A549 (cell line): ENCODE results near the gene UGT1A4. TPM values are rescaled to one million over a fixed set of nuclear protein-coding genes. Genes with fewer than 3 reads are reported as not detected.

Experiments used
- ATAC-seq, 2 experiments: fragments of 200-7000 bp in 1 of 2; fragments of >200 bp in 1 of 2; cut with Nextera tagmentation in 1 of 2; cut with Tn5 transposase in 1 of 2; 3 replicates each; pipeline versions ENCODE4 v1.8.0 to v1.9.1; 2018 to 2020; ENCODE audit warnings: mild to moderate bottlenecking in 1 of 2, moderate library complexity in 1 of 2
- CTCF ChIA-PET: fragments of 300-600 bp; sonication (Branson Sonifier 250); formaldehyde crosslinking; extraction: SDS; loops from one replicate; lab custom pipeline; 2021; ENCODE audit warnings: antibody characterized with exemption, inconsistent platforms; lab: Yijun Ruan, JAX
- POLR2A ChIA-PET: fragments of 350-600 bp; formaldehyde crosslinking; extraction: SDS; loops from one replicate; lab custom pipeline; 2021; ENCODE audit warnings: antibody characterized with exemption, inconsistent platforms; lab: Yijun Ruan, JAX
- DNase-seq, 2 experiments: peaks; one replicate each; pipeline versions ENCODE4 v3.0.0 to v3.0.0-alpha.2; 2011 to 2016; ENCODE audit warnings: low read depth in 1 of 2, low spot score in 1 of 2
- FAIRE-seq: peaks from 2 replicates; lab custom pipeline; 2011; peaks lifted over from hg19 to GRCh38; lab: Jason Lieb, UNC
- H3K27ac ChIP-seq, 2 experiments: fragments of >200 bp; sonication (Bioruptor Twin); formaldehyde crosslinking; 3 replicates each; pipeline ENCODE4 v1.5.1; 2016 to 2017
- H3K4me1 ChIP-seq: fragments of >200 bp; sonication (Bioruptor Twin); formaldehyde crosslinking; 3 replicates; pipeline ENCODE4 v1.6.1; 2016
- H3K4me2 ChIP-seq: fragments of >200 bp; sonication (Bioruptor Twin); formaldehyde crosslinking; 3 replicates; pipeline ENCODE4 v1.6.1; 2016
- H3K4me3 ChIP-seq: fragments of >200 bp; sonication (Bioruptor Twin); formaldehyde crosslinking; 3 replicates; pipeline ENCODE4 v1.5.1; 2016
- H3K9me3 ChIP-seq: fragments of >200 bp; sonication (Bioruptor Twin); formaldehyde crosslinking; 3 replicates; pipeline ENCODE4 v1.6.1; 2016
- ATOH8 ChIP-seq: fragments of 250-450 bp; sonication (Bioruptor Pico); IDR thresholded peaks from 2 replicates; pipeline ENCODE4 v1.5.0; 2020; ENCODE audit warnings: low read depth, mild to moderate bottlenecking, moderate library complexity
- CBX2 ChIP-seq: fragments of 200-600 bp; sonication (generic); IDR thresholded peaks from 2 replicates; pipeline ENCODE4 v1.6.1; 2016; ENCODE audit warnings: low read depth, mild to moderate bottlenecking, borderline replicate concordance
- CEBPB ChIP-seq, 2 experiments: fragments of >200 bp in 1 of 2; sonication (Bioruptor Twin) in 1 of 2; formaldehyde crosslinking in 1 of 2; IDR thresholded peaks; 2 replicates each; pipeline ENCODE4 v1.6.1; 2012 to 2016
- CHD2 ChIP-seq: fragments of 150-350 bp; IDR thresholded peaks from 2 replicates; pipeline ENCODE4 v1.6.1; 2014; ENCODE audit warnings: low read length; ENCODE audit not compliant: partially characterized antibody
- CHD4 ChIP-seq: fragments of 200-600 bp; sonication (generic); IDR thresholded peaks from 2 replicates; pipeline ENCODE4 v1.6.1; 2016; ENCODE audit warnings: antibody characterized with exemption, mild to moderate bottlenecking, borderline replicate concordance
- E2F6 ChIP-seq: IDR thresholded peaks from 2 replicates; pipeline ENCODE4 v1.6.1; 2012; ENCODE audit warnings: low read depth, borderline replicate concordance
- EHF ChIP-seq: fragments of 250-450 bp; sonication (Bioruptor Pico); IDR thresholded peaks from 2 replicates; pipeline ENCODE4 v1.5.0; 2020; ENCODE audit warnings: mild to moderate bottlenecking
- ELK1 ChIP-seq: fragments of 150-350 bp; IDR thresholded peaks from 2 replicates; pipeline ENCODE4 v1.6.1; 2014; ENCODE audit warnings: low read depth, mild to moderate bottlenecking, low read length
- EP300 ChIP-seq, 2 experiments: fragments of >200 bp; sonication (Bioruptor Twin); formaldehyde crosslinking; IDR thresholded peaks; 2 replicates in 1 of 2; 3 replicates in 1 of 2; pipeline ENCODE4 v1.6.1; 2016 to 2017
- FOXS1 ChIP-seq: fragments of 250-450 bp; sonication (Bioruptor Pico); IDR thresholded peaks from 2 replicates; pipeline ENCODE4 v1.5.0; 2020; ENCODE audit warnings: mild to moderate bottlenecking, moderate library complexity
- GATA3 ChIP-seq: IDR thresholded peaks from 2 replicates; pipeline ENCODE4 v1.6.1; 2012; ENCODE audit warnings: borderline replicate concordance
- HDAC2 ChIP-seq: fragments of 200-600 bp; sonication (generic); IDR thresholded peaks from 2 replicates; pipeline ENCODE4 v1.6.1; 2016
- HES2 ChIP-seq: fragments of >200 bp; sonication (Bioruptor Twin); formaldehyde crosslinking; IDR thresholded peaks from 2 replicates; pipeline ENCODE4 v1.6.1; 2016
- HMGXB4 ChIP-seq: fragments of 250-450 bp; sonication (Bioruptor Pico); IDR thresholded peaks from 2 replicates; pipeline ENCODE4 v1.5.0; 2021; ENCODE audit warnings: mild to moderate bottlenecking, moderate library complexity, borderline replicate concordance
- HOXB5 ChIP-seq: fragments of 250-450 bp; sonication (Bioruptor Pico); IDR thresholded peaks from 2 replicates; pipeline ENCODE4 v1.5.0; 2020; ENCODE audit warnings: mild to moderate bottlenecking, moderate library complexity
- KDM1A ChIP-seq: fragments of 200-600 bp; sonication (generic); IDR thresholded peaks from 2 replicates; pipeline ENCODE4 v1.6.1; 2016; ENCODE audit warnings: low read depth, mild to moderate bottlenecking
- KDM5A ChIP-seq: fragments of 200-600 bp; sonication (generic); IDR thresholded peaks from 2 replicates; pipeline ENCODE4 v1.6.1; 2016; ENCODE audit warnings: antibody characterized with exemption, mild to moderate bottlenecking
- MAFK ChIP-seq: fragments of 450-650 bp; IDR thresholded peaks from 2 replicates; pipeline ENCODE4 v1.6.1; 2014; ENCODE audit not compliant: partially characterized antibody
- NPAS2 ChIP-seq: fragments of 250-450 bp; sonication (Bioruptor Pico); IDR thresholded peaks from 2 replicates; pipeline ENCODE4 v1.8.0; 2022; ENCODE audit warnings: mild to moderate bottlenecking, moderate library complexity, borderline replicate concordance
- PHF8 ChIP-seq: fragments of 200-600 bp; sonication (generic); IDR thresholded peaks from 2 replicates; pipeline ENCODE4 v1.6.1; 2016; ENCODE audit warnings: low read depth, mild to moderate bottlenecking, antibody characterized with exemption, moderate library complexity, borderline replicate concordance
- POLR2AphosphoS2 ChIP-seq: conservative IDR thresholded peaks from 2 replicates; pipeline ENCODE4 v1.6.1; 2012; ENCODE audit warnings: low read length, improper control_type of control experiment, inconsistent platforms
- RARB ChIP-seq: fragments of 250-450 bp; sonication (Bioruptor Pico); IDR thresholded peaks from 2 replicates; pipeline ENCODE4 v1.8.0; 2021; ENCODE audit warnings: mild to moderate bottlenecking, moderate library complexity
- RFX5 ChIP-seq: fragments of 450-650 bp; IDR thresholded peaks from 2 replicates; pipeline ENCODE4 v1.7.1; 2014; ENCODE audit warnings: antibody characterized with exemption, mild to moderate bottlenecking, moderate library complexity
- RNF2 ChIP-seq: fragments of 200-600 bp; sonication (generic); IDR thresholded peaks from 2 replicates; pipeline ENCODE4 v1.6.1; 2016; ENCODE audit warnings: low read depth, mild to moderate bottlenecking, antibody characterized with exemption, moderate library complexity, borderline replicate concordance
- ZC3H11A ChIP-seq: fragments of 450-650 bp; IDR thresholded peaks from 2 replicates; pipeline ENCODE4 v1.6.1; 2014; ENCODE audit warnings: antibody characterized with exemption, mild to moderate bottlenecking
- ZNF302 ChIP-seq: fragments of 250-450 bp; sonication (Bioruptor Pico); IDR thresholded peaks from 2 replicates; pipeline ENCODE4 v1.9.0; 2021; ENCODE audit warnings: inconsistent platforms, mild to moderate bottlenecking, moderate library complexity
- ZSCAN20 ChIP-seq: fragments of 250-450 bp; sonication (Bioruptor Pico); IDR thresholded peaks from 2 replicates; pipeline ENCODE4 v1.8.0; 2022; ENCODE audit warnings: mild to moderate bottlenecking, moderate library complexity
- WGBS: methylation state at CpG from one replicate; pipeline ENCODE4 v1.1.6; 2017; ENCODE audit errors: missing lambda C conversion rate; 5-methylcytosine and 5-hydroxymethylcytosine counted together
- polyA plus RNA-seq, 4 experiments: library from polyadenylated mRNA; depleted of rRNA in 3 of 4; stranded (reverse); fragments of >200 nt; fragmentation: RNase III in 1 of 4; extraction: RNeasy Plus Mini Kit Qiagen cat#74134 plus additional on column Dnase treatment in 1 of 4; gene quantifications; 2 replicates in 3 of 4; 3 replicates in 1 of 4; pipeline ENCODE4 v1.2.3, GENCODE V29; 2011 to 2017

UGT1A4 gene
- polyA plus RNA-seq, 2 of the 4 experiments (the other 2 are of a cell fraction), result 0.13 to 0.14 TPM

GRCh38 chr2:233779722-233780121, 61.2 kb downstream of the UGT1A4 start (continued):
- TF ChIP-seq HES2 (no peak), PHF8 (no peak), CBX2 (no peak), ELK1 (no peak), RARB (CRISPR knock-in tag) (no peak), GATA3 (no peak), HOXB5 (CRISPR knock-in tag) (no peak), NPAS2 (no peak), ATOH8 (no peak), POLR2AphosphoS2 (no peak)

- Histone ChIP-seq H3K4me1 (no peaks in the 10 kb centered on the region), H3K27ac (no peak overlapping the region), H3K4me2 (no peak overlapping the region), H3K9me3 (peaks cover 23% of the 10 kb centered on the region), H3K4me3 (no peak overlapping the region)
- TF ChIP-seq HMGXB4 (no peak), CEBPB (IDR thresholded peaks at IDR 0.05) (no peak), ZNF302 (CRISPR knock-in tag) (no peak)
- ChIA-PET POLR2A (no interaction called here), CTCF (interaction anchor here (1.2 kb wide), 1 partner anchor 9 kb away, joined by 3 read pairs; no protein-coding TSS in a partner anchor)
- FAIRE-seq (no peak), DNase-seq (no peak), ATAC-seq (no peak)
- 92% methylated on average over 4 of the region's 4 CpGs for WGBS
These were observed 62.2 kb downstream of the UGT1A4 start for GRCh38 chr2:233780771-233781170.

GRCh38 chr2:233789554-233789953, 71.0 kb downstream of the UGT1A4 start:
- no peak overlapping the region for H3K4me3 ChIP-seq
- DNase-seq, result no peak
- no peak for TF ChIP-seq FOXS1 (CRISPR knock-in tag)
- TF ChIP-seq KDM5A, result no peak
- no peak for TF ChIP-seq E2F6
- no peak for TF ChIP-seq MAFK
- no peak for TF ChIP-seq RFX5
- no peak for TF ChIP-seq ELK1
- TF ChIP-seq EHF, result no peak
- TF ChIP-seq HDAC2, result no peak
- no peak for TF ChIP-seq CHD4
- TF ChIP-seq ZNF302 (CRISPR knock-in tag), result no peak
- TF ChIP-seq EP300 (IDR thresholded peaks at IDR 0.05), result no peak
- no peak for TF ChIP-seq RNF2
- no peak for TF ChIP-seq KDM1A
- no peak for TF ChIP-seq ZC3H11A
- TF ChIP-seq HMGXB4, result no peak
- TF ChIP-seq CHD2, result no peak
- TF ChIP-seq ZSCAN20 (CRISPR knock-in tag), result no peak
- TF ChIP-seq, all 56 proteins: peak for 0
- no peaks in the 10 kb centered on the region for H3K4me1 ChIP-seq
- H3K9me3 ChIP-seq, result 0 out of 3 replicates have a peak, but pooled peaks cover 4% of the 10 kb centered on the region
- peak overlapping the region in 1 of 2 experiments; percentile 39; a peak in 1 of 6 replicates for H3K27ac ChIP-seq
- WGBS, result 89% methylated on average over 7 of the region's 7 CpGs
- H3K4me2 ChIP-seq, result no peak overlapping the region
- FAIRE-seq (no peak), ATAC-seq (no peak)
- CTCF ChIA-PET, result interaction anchor here (0.6 kb wide), 1 partner anchor 9 kb away, joined by 3 read pairs; no protein-coding TSS in a partner anchor
- POLR2A ChIA-PET, result no interaction called here
